ENCODE results near the gene SOX5.

The SOX5 gene

GRCh38 chr12:23488130-23488529 lies 461.3 kb downstream of the SOX5 start:
- no peak for DNase-seq (ENCODE audit: low read depth in 2 of 2)

DNA sequence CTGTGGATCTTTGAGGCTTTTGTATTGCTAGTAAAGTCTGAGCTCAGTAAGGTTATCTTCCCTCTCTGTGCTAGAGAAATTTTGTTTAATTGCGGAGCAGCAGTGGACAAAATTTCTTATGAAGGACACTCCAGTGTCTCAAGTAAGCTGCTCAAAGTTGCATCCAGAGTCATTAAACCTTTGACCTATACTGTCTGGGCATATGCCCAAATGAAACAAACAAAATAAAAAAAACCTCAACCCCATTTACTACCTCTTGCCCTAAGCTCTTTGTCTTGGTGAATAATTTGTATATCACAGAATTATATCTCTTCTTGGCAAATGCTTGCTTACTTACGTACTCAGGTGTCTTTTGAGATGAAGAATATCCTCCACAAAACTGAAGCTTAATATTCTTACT lies 465.2 kb downstream of the SOX5 start:
- no peak for DNase-seq (ENCODE audit: low read depth in 2 of 2)

GRCh38 chr12:23482571-23482970 lies 466.9 kb downstream of the SOX5 start:
- no peak for DNase-seq (ENCODE audit: low read depth in 2 of 2)
